Measurements from ENCODE around the gene VSTM2B.

The VSTM2B gene

GRCh38 chr19:29578349-29578748, 52.6 kb downstream of the VSTM2B start:
- no peak for DNase-seq (ENCODE audit: low read depth)
- no peak for TF ChIP-seq CTCF (IDR thresholded peaks at IDR 0.05; ENCODE audit: control insufficient read depth, extremely low read depth, insufficient read depth)
- no peak overlapping the region for H3K4me3 ChIP-seq (ENCODE audit: low read depth, low read length)

GRCh38 chr19:29579308-29579910, 53.6 kb downstream of the VSTM2B start:
- no peak for TF ChIP-seq CTCF (IDR thresholded peaks at IDR 0.05; ENCODE audit: control insufficient read depth, extremely low read depth, insufficient read depth)
- no peak for DNase-seq (ENCODE audit: low read depth)
- no peak overlapping the region for H3K4me3 ChIP-seq (ENCODE audit: low read depth, low read length)

GRCh38 chr19:29581398-29581797, 55.6 kb downstream of the VSTM2B start:
- no peak for DNase-seq (ENCODE audit: low read depth)
- no peak for TF ChIP-seq CTCF (IDR thresholded peaks at IDR 0.05; ENCODE audit: control insufficient read depth, extremely low read depth, insufficient read depth)
- H3K4me3 ChIP-seq (ENCODE audit: low read depth, low read length): no peak overlapping the region

- H3K4me3 ChIP-seq (ENCODE audit: low read depth, low read length): no peak overlapping the region
- no peak for TF ChIP-seq CTCF (IDR thresholded peaks at IDR 0.05; ENCODE audit: control insufficient read depth, extremely low read depth, insufficient read depth)
- no peak for DNase-seq (ENCODE audit: low read depth)
Measured at GRCh38 chr19:29583196-29583999, 57.6 kb downstream of the VSTM2B start.

GRCh38 chr19:29586401-29586800, 60.6 kb downstream of the VSTM2B start:
- TF ChIP-seq CTCF (IDR thresholded peaks at IDR 0.05; ENCODE audit: control insufficient read depth, extremely low read depth, insufficient read depth): no peak
- no peak overlapping the region for H3K4me3 ChIP-seq (ENCODE audit: low read depth, low read length)
- no peak for DNase-seq (ENCODE audit: low read depth)

GRCh38 chr19:29587059-29587458, 61.3 kb downstream of the VSTM2B start:
- no peak for DNase-seq (ENCODE audit: low read depth)
- TF ChIP-seq CTCF (IDR thresholded peaks at IDR 0.05; ENCODE audit: control insufficient read depth, extremely low read depth, insufficient read depth): no peak
- H3K4me3 ChIP-seq (ENCODE audit: low read depth, low read length): no peak overlapping the region
